ENCODE measurements around the gene ATN1. TPM values are rescaled to one million over a fixed set of nuclear protein-coding genes. Genes with fewer than 3 reads are reported as not detected.
A peak's percentile ranks its signal among the peaks of the same experiment; 100 is the strongest.

Gene ATN1
- total and polyA plus RNA-seq, 9 of the 15 experiments (the other 6 are each of a cell fraction or from before 2014, with no cell fraction given) = 0.15 to 49.8 (median 2.7) TPM

DNA sequence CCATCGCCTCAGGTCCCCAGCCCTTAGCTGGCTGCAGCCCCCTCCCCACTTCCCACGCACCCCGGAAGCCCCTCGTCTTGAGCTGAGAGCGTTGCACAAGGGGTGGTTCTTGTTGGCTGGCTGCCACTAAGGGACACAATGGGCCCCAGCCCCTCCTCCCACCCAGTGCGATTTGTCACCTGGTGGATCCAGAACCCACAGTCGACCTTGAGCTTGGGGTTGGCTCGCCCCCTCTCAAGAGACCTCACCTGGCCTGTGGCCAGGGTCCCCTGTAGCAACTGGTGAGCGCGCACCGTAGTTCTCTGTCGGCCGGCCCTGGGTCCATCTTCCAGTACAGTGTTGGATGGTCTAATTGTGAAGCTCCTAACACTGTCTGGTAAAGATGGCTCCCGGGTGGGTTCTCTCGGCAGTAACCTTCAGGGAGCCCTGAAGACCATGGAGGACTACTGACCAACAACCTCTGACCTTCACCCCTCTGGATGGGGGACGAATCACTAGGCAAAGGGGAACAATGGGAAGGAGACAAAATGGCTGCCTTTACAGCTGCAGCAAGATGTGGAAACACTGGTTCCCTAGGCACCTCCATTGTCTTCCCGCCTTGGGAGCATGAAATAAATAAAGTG, 36.1 kb downstream of the ATN1 start (continued):
- TF ChIP-seq, protein P1, sequence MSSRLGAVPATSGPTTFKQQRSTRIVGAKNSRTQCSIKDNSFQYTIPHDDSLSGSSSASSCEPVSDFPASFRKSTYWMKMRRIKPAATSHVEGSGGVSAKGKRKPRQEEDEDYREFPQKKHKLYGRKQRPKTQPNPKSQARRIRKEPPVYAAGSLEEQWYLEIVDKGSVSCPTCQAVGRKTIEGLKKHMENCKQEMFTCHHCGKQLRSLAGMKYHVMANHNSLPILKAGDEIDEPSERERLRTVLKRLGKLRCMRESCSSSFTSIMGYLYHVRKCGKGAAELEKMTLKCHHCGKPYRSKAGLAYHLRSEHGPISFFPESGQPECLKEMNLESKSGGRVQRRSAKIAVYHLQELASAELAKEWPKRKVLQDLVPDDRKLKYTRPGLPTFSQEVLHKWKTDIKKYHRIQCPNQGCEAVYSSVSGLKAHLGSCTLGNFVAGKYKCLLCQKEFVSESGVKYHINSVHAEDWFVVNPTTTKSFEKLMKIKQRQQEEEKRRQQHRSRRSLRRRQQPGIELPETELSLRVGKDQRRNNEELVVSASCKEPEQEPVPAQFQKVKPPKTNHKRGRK (tag; IDR thresholded peaks at IDR 0.05) = no peak
- TF ChIP-seq SMARCA5 (IDR thresholded peaks at IDR 0.05) (no peak), KDM5B (IDR thresholded peaks at IDR 0.05; ENCODE audit: insufficient replicate concordance, low read depth, low read length) (no peak), POLR2H (tag; IDR thresholded peaks at IDR 0.05; ENCODE audit: low read depth) (no peak), RFX5 (IDR thresholded peaks at IDR 0.05; ENCODE audit: low read depth, low read length) (no peak), ZNF644 (tag; IDR thresholded peaks at IDR 0.05; ENCODE audit: low read depth) (peak; percentile 63; the same call in 1 of the 2 replicates), CREB1 (IDR thresholded peaks at IDR 0.05) (no peak), CREB1 (CRISPR knock-in tag; IDR thresholded peaks at IDR 0.05) (no peak), NCOA2 (IDR thresholded peaks at IDR 0.05; ENCODE audit: partially characterized antibody in 2 of 2) (no peak), PHB2 (IDR thresholded peaks at IDR 0.05; ENCODE audit: low read depth) (no peak), ELF2 (CRISPR knock-in tag; IDR thresholded peaks at IDR 0.05) (no peak), ZNF232 (CRISPR knock-in tag; IDR thresholded peaks at IDR 0.05) (no peak), SMARCC2 (IDR thresholded peaks at IDR 0.05; ENCODE audit: low read depth) (no peak), DMBX1 (CRISPR knock-in tag; IDR thresholded peaks at IDR 0.05; ENCODE audit: borderline replicate concordance) (peak; percentile 74; the same call in 1 of the 2 replicates)
- TF ChIP-seq, protein P2, sequence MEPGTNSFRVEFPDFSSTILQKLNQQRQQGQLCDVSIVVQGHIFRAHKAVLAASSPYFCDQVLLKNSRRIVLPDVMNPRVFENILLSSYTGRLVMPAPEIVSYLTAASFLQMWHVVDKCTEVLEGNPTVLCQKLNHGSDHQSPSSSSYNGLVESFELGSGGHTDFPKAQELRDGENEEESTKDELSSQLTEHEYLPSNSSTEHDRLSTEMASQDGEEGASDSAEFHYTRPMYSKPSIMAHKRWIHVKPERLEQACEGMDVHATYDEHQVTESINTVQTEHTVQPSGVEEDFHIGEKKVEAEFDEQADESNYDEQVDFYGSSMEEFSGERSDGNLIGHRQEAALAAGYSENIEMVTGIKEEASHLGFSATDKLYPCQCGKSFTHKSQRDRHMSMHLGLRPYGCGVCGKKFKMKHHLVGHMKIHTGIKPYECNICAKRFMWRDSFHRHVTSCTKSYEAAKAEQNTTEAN (CRISPR knock-in tag; IDR thresholded peaks at IDR 0.05) = no peak
- TF ChIP-seq, protein P3, sequence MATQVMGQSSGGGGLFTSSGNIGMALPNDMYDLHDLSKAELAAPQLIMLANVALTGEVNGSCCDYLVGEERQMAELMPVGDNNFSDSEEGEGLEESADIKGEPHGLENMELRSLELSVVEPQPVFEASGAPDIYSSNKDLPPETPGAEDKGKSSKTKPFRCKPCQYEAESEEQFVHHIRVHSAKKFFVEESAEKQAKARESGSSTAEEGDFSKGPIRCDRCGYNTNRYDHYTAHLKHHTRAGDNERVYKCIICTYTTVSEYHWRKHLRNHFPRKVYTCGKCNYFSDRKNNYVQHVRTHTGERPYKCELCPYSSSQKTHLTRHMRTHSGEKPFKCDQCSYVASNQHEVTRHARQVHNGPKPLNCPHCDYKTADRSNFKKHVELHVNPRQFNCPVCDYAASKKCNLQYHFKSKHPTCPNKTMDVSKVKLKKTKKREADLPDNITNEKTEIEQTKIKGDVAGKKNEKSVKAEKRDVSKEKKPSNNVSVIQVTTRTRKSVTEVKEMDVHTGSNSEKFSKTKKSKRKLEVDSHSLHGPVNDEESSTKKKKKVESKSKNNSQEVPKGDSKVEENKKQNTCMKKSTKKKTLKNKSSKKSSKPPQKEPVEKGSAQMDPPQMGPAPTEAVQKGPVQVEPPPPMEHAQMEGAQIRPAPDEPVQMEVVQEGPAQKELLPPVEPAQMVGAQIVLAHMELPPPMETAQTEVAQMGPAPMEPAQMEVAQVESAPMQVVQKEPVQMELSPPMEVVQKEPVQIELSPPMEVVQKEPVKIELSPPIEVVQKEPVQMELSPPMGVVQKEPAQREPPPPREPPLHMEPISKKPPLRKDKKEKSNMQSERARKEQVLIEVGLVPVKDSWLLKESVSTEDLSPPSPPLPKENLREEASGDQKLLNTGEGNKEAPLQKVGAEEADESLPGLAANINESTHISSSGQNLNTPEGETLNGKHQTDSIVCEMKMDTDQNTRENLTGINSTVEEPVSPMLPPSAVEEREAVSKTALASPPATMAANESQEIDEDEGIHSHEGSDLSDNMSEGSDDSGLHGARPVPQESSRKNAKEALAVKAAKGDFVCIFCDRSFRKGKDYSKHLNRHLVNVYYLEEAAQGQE (IDR thresholded peaks at IDR 0.05; ENCODE audit: borderline replicate concordance) = no peak
- TF ChIP-seq, protein P3 (CRISPR knock-in tag; IDR thresholded peaks at IDR 0.05; ENCODE audit: low read depth) = no peak

Measured in K562 (cell line).